K562 (cell line): ENCODE data around the gene ADAM8. TPM values are rescaled to one million over a fixed set of nuclear protein-coding genes. Genes with fewer than 3 reads are reported as not detected.
A peak's percentile ranks its signal among the peaks of the same experiment; 100 is the strongest.

Experiments
- CAMTA2 ChIP-seq: fragments of 250-450 bp; sonication (Bioruptor Pico); conservative IDR thresholded peaks from 2 replicates; pipeline ENCODE4 v1.5.1; 2022
- CBFB ChIP-seq: sonication (generic); formaldehyde crosslinking; IDR thresholded peaks from 2 replicates; pipeline ENCODE4 v1.4.0; 2020; ENCODE audit warnings: mild to moderate bottlenecking, missing genetic modification reagents
- CBX1 ChIP-seq: sonication (generic); IDR thresholded peaks from 2 replicates; pipeline ENCODE4 v1.6.1; 2016; ENCODE audit warnings: antibody characterized with exemption, low read depth, mild to moderate bottlenecking
- E2F3 ChIP-seq: fragments of 250-450 bp; sonication (Bioruptor Pico); IDR thresholded peaks from 2 replicates; pipeline ENCODE4 v1.4.0; 2020; ENCODE audit warnings: mild to moderate bottlenecking
- EP300 ChIP-seq: IDR thresholded peaks from 2 replicates; pipeline ENCODE4 v1.6.1; 2012; ENCODE audit warnings: low read length, improper control_type of control experiment
- GABPA ChIP-seq: fragments of 200-800 bp; sonication (Bioruptor generic); conservative IDR thresholded peaks from 2 replicates; pipeline ENCODE4 v1.6.1; 2016; ENCODE audit warnings: low read depth, missing genetic modification characterization, missing compliant biosample characterization
- HNRNPL ChIP-seq: fragments of 200-400 bp; formaldehyde crosslinking; IDR thresholded peaks from 2 replicates; pipeline ENCODE4 v1.6.1; 2017; ENCODE audit warnings: low read depth, mild to moderate bottlenecking, low read length
- HOXB6 ChIP-seq: fragments of 250-450 bp; sonication (Bioruptor Pico); IDR thresholded peaks from 2 replicates; pipeline ENCODE4 v1.5.1; 2022; ENCODE audit warnings: mild to moderate bottlenecking, borderline replicate concordance
- MAZ ChIP-seq, 2 experiments: fragments of 450-650 bp in 1 of 2; sonication (generic) in 1 of 2; formaldehyde crosslinking; IDR thresholded peaks in 1 of 2; conservative IDR thresholded peaks in 1 of 2; 2 replicates each; pipeline versions ENCODE4 v1.4.0 to v1.5.0; 2020; ENCODE audit warnings: mild to moderate bottlenecking in 1 of 2, missing genetic modification reagents in 1 of 2
- MEIS2 ChIP-seq: fragments of 450-650 bp; IDR thresholded peaks from 2 replicates; pipeline ENCODE4 v1.6.1; 2014; ENCODE audit warnings: mild to moderate bottlenecking; ENCODE audit not compliant: partially characterized antibody
- MYNN ChIP-seq, 2 experiments: sonication (generic); formaldehyde crosslinking in 1 of 2; IDR thresholded peaks; 2 replicates each; pipeline versions ENCODE4 v1.5.0 to v1.6.1; 2016 to 2020; ENCODE audit warnings: antibody characterized with exemption in 1 of 2, missing genetic modification reagents in 1 of 2
- NBN ChIP-seq: fragments of 450-650 bp; IDR thresholded peaks from 2 replicates; pipeline ENCODE4 v1.6.1; 2016; ENCODE audit warnings: low read depth, mild to moderate bottlenecking
- RUNX1 ChIP-seq: sonication (generic); IDR thresholded peaks from 2 replicates; pipeline ENCODE4 v1.6.1; 2016; ENCODE audit warnings: antibody characterized with exemption, low read depth
- SIRT6 ChIP-seq: IDR thresholded peaks from one replicate; pipeline ENCODE4 v1.6.1; 2012; ENCODE audit warnings: low read depth, mild to moderate bottlenecking, control low read depth, inconsistent platforms, low read length, moderate library complexity
- SMARCA5 ChIP-seq: fragments of 450-650 bp; IDR thresholded peaks from 2 replicates; pipeline ENCODE4 v1.6.1; 2016
- SPI1 ChIP-seq: IDR thresholded peaks from 2 replicates; pipeline ENCODE4 v1.6.1; 2011; ENCODE audit warnings: low read depth, low read length, control low read depth, borderline replicate concordance
- SUPT5H ChIP-seq: fragments of 450-650 bp; IDR thresholded peaks from 2 replicates; pipeline ENCODE4 v1.6.1; 2016
- TEAD4 ChIP-seq, 2 experiments: sonication (generic) in 1 of 2; formaldehyde crosslinking in 1 of 2; IDR thresholded peaks; 2 replicates each; pipeline versions ENCODE4 v1.6.1 to v1.8.0; 2012 to 2022; ENCODE audit warnings: borderline replicate concordance in 1 of 2, inconsistent platforms in 1 of 2, low read length in 1 of 2, mild to moderate bottlenecking in 1 of 2, missing genetic modification reagents in 1 of 2
- ZBED1 ChIP-seq: IDR thresholded peaks from 2 replicates; pipeline ENCODE4 v1.6.1; 2014
- ZNF121 ChIP-seq: sonication (generic); formaldehyde crosslinking; conservative IDR thresholded peaks from 2 replicates; pipeline ENCODE4 v1.8.0; 2022; ENCODE audit warnings: missing genetic modification reagents
- ZNF589 ChIP-seq: fragments of 200-800 bp; sonication (Bioruptor generic); IDR thresholded peaks from 2 replicates; pipeline ENCODE4 v1.6.1; 2016; ENCODE audit warnings: low read depth, missing genetic modification characterization, missing compliant biosample characterization
- ZNF76 ChIP-seq: fragments of 250-450 bp; sonication (Bioruptor Pico); IDR thresholded peaks from 2 replicates; pipeline ENCODE4 v1.4.0; 2020; ENCODE audit warnings: mild to moderate bottlenecking, moderate library complexity, borderline replicate concordance
- polyA plus RNA-seq, 8 experiments: library from polyadenylated mRNA; depleted of rRNA in 4 of 8; stranded (reverse) in 5 of 8; unstranded in 3 of 8; fragments of >200 nt; fragmentation: Nextera tagmentation in 2 of 8; fragmentation: Illumina TruSeq in 1 of 8; extraction: Ambion mirVana in 2 of 8; extraction: Trizol in 1 of 8; gene quantifications; 2 replicates each; pipeline versions ENCODE4 v1.2.1 to v1.2.3, GENCODE V29; 2011 to 2014; ENCODE audit warnings: inconsistent platforms in 1 of 8, missing spikeins in 1 of 8
- total RNA-seq, 7 experiments: library from RNA; depleted of rRNA in 6 of 7; stranded (reverse); fragments of >200 nt in 6 of 7; fragmentation: Illumina TruSeq in 2 of 7; extraction: Trizol in 2 of 7; gene quantifications; 2 replicates each; pipeline versions ENCODE4 v1.2.1 to v1.2.3, GENCODE V29; 2011 to 2021; ENCODE audit warnings: low replicate concordance in 1 of 7
- TF ChIP-seq, protein P1 (sequence below): fragments of 250-450 bp; sonication (Bioruptor Pico); IDR thresholded peaks from 2 replicates; pipeline ENCODE4 v1.4.0; 2020; ENCODE audit warnings: mild to moderate bottlenecking
- TF ChIP-seq, protein P2 (sequence below): fragments of 450-650 bp; formaldehyde crosslinking; IDR thresholded peaks from 2 replicates; pipeline ENCODE4 v1.4.0; 2020; ENCODE audit warnings: mild to moderate bottlenecking, moderate library complexity

ADAM8 gene
- total and polyA plus RNA-seq, 9 of the 15 experiments (the other 6 are each of a cell fraction or from before 2014, with no cell fraction given) = 0.07 to 7.0 (median 1.1) TPM

DNA sequence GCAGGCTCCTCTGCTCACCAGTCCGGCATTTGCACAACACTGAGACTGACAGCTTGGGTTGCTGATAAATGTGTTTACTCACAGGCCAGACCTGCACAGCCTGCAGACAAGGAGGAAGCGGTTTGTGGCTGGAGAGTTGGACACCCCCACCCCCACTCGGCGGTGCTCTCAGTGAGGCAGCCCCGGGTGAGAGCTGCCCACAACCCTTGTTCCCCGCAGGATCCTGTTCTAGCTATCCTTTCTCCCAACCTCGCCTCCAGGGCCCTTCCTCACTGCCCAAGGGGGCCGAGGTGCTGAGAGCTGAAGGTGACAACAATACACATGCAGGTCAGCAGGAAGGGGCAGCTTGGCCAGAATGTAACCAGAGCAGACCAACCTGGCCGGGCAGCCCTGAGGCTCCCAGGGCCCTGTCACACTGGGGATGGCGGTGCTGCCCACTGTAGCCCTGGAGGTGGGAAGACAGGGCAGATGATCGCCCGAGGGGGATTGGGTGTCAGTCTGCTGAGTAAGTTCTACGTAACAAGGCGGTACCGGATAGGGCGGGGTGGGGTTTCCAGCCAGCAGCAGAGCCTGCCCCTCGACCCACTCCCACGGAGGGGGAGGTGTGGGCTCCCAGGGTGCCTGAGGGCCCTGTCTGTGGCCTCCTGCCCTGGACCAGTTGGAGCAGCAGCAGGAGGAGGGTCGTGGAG is 2.1 kb upstream of the ADAM8 start (continued):
- TF ChIP-seq MAZ (CRISPR knock-in tag; conservative IDR thresholded peaks at IDR 0.05 in 1 of 2, IDR thresholded peaks at IDR 0.05 in 1 of 2) (peak; percentile 52 to 70; a peak in 3 of 4 replicates), SMARCA5 (peak; percentile 71; the same call in 1 of the 2 replicates), ZNF589 (CRISPR knock-in tag) (peak; percentile 86), HOXB6 (CRISPR knock-in tag) (no peak), MEIS2 (peak; percentile 96), GABPA (tag) (peak; percentile 56; the same call in 1 of the 2 replicates), E2F3 (no peak), HNRNPL (no peak), CBX1 (0 out of 2 replicates have a peak, but pooled peaks have one; percentile 36), EP300 (peak; percentile 77), CAMTA2 (no peak), MYNN (IDR thresholded peaks at IDR 0.05) (peak; percentile 53; the same call in 1 of the 2 replicates), MYNN (CRISPR knock-in tag; IDR thresholded peaks at IDR 0.05) (no peak), SUPT5H (no peak; the same call in 1 of the 2 replicates), ZBED1 (no peak), ZNF121 (no peak), TEAD4 (IDR thresholded peaks at IDR 0.05; ENCODE audit: low read length) (peak; percentile 65), TEAD4 (CRISPR knock-in tag; IDR thresholded peaks at IDR 0.05; ENCODE audit: borderline replicate concordance) (no peak), ZNF76 (no peak), SIRT6 (no peak), RUNX1 (no peak), SPI1 (peak; percentile 61), CBFB (CRISPR knock-in tag) (peak; percentile 40; the same call in 1 of the 2 replicates), NBN (0 out of 2 replicates have a peak, but pooled peaks have one; percentile 32)
- TF ChIP-seq, protein P1, sequence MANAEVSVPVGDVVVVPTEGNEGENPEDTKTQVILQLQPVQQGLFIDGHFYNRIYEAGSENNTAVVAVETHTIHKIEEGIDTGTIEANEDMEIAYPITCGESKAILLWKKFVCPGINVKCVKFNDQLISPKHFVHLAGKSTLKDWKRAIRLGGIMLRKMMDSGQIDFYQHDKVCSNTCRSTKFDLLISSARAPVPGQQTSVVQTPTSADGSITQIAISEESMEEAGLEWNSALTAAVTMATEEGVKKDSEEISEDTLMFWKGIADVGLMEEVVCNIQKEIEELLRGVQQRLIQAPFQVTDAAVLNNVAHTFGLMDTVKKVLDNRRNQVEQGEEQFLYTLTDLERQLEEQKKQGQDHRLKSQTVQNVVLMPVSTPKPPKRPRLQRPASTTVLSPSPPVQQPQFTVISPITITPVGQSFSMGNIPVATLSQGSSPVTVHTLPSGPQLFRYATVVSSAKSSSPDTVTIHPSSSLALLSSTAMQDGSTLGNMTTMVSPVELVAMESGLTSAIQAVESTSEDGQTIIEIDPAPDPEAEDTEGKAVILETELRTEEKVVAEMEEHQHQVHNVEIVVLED (CRISPR knock-in tag) = 0 out of 2 replicates have a peak, but pooled peaks have one; percentile 27
- TF ChIP-seq, protein P2, sequence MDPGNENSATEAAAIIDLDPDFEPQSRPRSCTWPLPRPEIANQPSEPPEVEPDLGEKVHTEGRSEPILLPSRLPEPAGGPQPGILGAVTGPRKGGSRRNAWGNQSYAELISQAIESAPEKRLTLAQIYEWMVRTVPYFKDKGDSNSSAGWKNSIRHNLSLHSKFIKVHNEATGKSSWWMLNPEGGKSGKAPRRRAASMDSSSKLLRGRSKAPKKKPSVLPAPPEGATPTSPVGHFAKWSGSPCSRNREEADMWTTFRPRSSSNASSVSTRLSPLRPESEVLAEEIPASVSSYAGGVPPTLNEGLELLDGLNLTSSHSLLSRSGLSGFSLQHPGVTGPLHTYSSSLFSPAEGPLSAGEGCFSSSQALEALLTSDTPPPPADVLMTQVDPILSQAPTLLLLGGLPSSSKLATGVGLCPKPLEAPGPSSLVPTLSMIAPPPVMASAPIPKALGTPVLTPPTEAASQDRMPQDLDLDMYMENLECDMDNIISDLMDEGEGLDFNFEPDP (CRISPR knock-in tag) = no peak
